Keratinocyte (primary cell): ENCODE data around the gene SCN9A.

Experiments
- CTCF ChIP-seq, 3 experiments: IDR thresholded peaks in 1 of 3; conservative IDR thresholded peaks in 1 of 3; optimal IDR thresholded peaks in 1 of 3; 2 replicates in 2 of 3; 3 replicates in 1 of 3; pipeline versions ENCODE3 to v1.5.1; 2011; ENCODE audit warnings: low read length in 3 of 3, mild to moderate bottlenecking in 3 of 3, moderate library complexity in 2 of 3, control low read depth in 1 of 3, inconsistent platforms in 1 of 3; ENCODE audit not compliant: insufficient read depth in 2 of 3; ENCODE audit errors: extremely low read depth in 1 of 3
- EZH2 ChIP-seq: IDR thresholded peaks from one replicate; pipeline ENCODE4 v1.6.1; 2012; ENCODE audit warnings: inconsistent platforms, mild to moderate bottlenecking, low read length, moderate library complexity

DNA sequence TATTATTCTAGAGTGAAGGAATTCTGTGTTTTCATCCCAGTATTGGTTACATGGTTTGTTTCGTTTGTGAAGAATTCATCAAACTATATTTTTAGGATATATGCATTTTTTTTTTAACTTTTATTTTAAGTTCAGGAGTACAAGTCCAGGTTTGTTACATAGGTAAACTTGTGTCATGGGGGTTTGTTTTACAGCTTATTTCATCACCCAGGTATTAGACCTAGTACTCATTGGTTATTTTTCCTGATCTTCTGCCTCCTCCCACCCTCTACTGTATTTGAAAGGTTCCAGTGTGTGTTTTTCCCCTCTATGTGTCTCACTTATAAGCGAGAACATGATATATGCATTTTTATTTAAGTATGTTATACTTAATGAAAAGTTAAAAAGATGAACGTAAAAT, 47.6 kb downstream of the SCN9A start:
- TF ChIP-seq EZH2 (no peak), CTCF (optimal IDR thresholded peaks at IDR 0.05 in 1 of 3, IDR thresholded peaks at IDR 0.05 in 1 of 3, conservative IDR thresholded peaks at IDR 0.05 in 1 of 3; ENCODE audit: extremely low read depth in 1 of 3, insufficient read depth in 2 of 3, low read length in 3 of 3) (no peak)
